GM12892 (cell line): ENCODE data around the gene PDZRN4.

Experiments
- POLR2A ChIP-seq: IDR thresholded peaks from 2 replicates; pipeline ENCODE4 v1.6.1; 2011; ENCODE audit warnings: low read depth, low read length, control low read depth
- TAF1 ChIP-seq: IDR thresholded peaks from 2 replicates; pipeline ENCODE4 v1.6.1; 2011; ENCODE audit warnings: low read depth, mild to moderate bottlenecking, control low read depth, low read length, borderline replicate concordance

DNA sequence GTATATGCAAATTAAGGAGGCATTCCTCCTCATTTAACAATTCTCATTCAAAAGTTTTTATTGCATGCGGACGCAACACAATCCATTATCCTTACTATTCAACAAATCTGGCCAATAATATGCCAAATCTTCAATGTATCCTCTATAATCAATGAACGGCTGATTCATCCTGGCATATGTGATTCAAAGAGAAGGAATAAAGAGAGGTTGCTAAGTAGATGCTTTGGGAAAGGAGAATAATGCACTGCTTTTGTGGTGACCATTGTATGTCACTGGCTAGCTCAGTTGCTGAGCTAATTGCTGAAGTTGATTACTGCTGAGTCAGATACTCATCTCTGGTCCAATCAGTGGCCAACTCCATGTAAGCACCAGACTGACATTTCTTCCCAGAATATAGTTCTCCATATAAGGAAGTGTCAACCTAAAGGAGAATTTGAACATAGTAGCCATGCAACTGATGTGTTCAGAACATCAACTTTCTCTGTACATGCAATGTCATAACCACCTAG lies 148.0 kb downstream of the PDZRN4 start:
- TF ChIP-seq TAF1 (no peak), POLR2A (no peak)
